Measurements from ENCODE around the gene MBD3L3. TPM values are rescaled to one million over a fixed set of nuclear protein-coding genes. Genes with fewer than 3 reads are reported as not detected.
"Not testable (repeated sequence)": the region's sequence is repeated elsewhere in the genome, so short reads cannot be mapped to it uniquely, and the experiment has no call there.

The MBD3L3 gene
- not detected in 2 replicates for total RNA-seq (2014; rRNA removed; shearing (Covaris generic); ENCODE audit: low replicate concordance)

GRCh38 chr19:7058576-7058975 lies at the start of gene MBD3L3:
Gene MBD3L3 (minus strand): TSS chr19:7058676. CDS start chr19:7058605, 71 bp downstream.
- H3K79me2 ChIP-seq (ENCODE audit: low read length); DNase-seq; H2AFZ ChIP-seq (ENCODE audit: low read length); H3K27ac ChIP-seq (ENCODE audit: low read length); H3K4me3 ChIP-seq (ENCODE audit: low read length); H3K4me2 ChIP-seq (ENCODE audit: low read depth, low read length, poor library complexity, severe bottlenecking); H3K9me3 ChIP-seq (ENCODE audit: low read length); H3K9ac ChIP-seq (ENCODE audit: low read length); H3K36me3 ChIP-seq (ENCODE audit: insufficient read depth, low read length); H3K27me3 ChIP-seq (ENCODE audit: low read length); H3K9me2 ChIP-seq (replicated peaks; ENCODE audit: insufficient read depth, low read length); H3K4me1 ChIP-seq (ENCODE audit: low read length); H4K20me1 ChIP-seq (ENCODE audit: insufficient read depth, low read depth, low read length): not testable (repeated sequence)

- Histone ChIP-seq H3K4me1 (ENCODE audit: low read length) (no peaks in the 10 kb centered on the region), H3K9me3 (ENCODE audit: low read length) (no peaks in the 10 kb centered on the region), H3K4me2 (ENCODE audit: low read depth, low read length, poor library complexity, severe bottlenecking) (no peak overlapping the region), H3K36me3 (ENCODE audit: insufficient read depth, low read length) (no peaks in the 10 kb centered on the region), H2AFZ (ENCODE audit: low read length) (no peak overlapping the region), H3K79me2 (ENCODE audit: low read length) (no peaks in the 10 kb centered on the region), H3K9me2 (replicated peaks; ENCODE audit: insufficient read depth, low read length) (no peaks in the 10 kb centered on the region), H3K27ac (ENCODE audit: low read length) (no peak overlapping the region), H3K9ac (ENCODE audit: low read length) (no peak overlapping the region), H4K20me1 (ENCODE audit: insufficient read depth, low read depth, low read length) (no peaks in the 10 kb centered on the region), H3K4me3 (ENCODE audit: low read length) (no peak overlapping the region), H3K27me3 (ENCODE audit: low read length) (0 out of 2 replicates have a peak, but pooled peaks cover 2% of the 10 kb centered on the region)
- DNase-seq, result no peak
These were observed 48.5 kb upstream of the MBD3L3 start for GRCh38 chr19:7106711-7107657.

GRCh38 chr19:7104747-7105447 lies 46.4 kb upstream of the MBD3L3 start:
- H3K36me3 ChIP-seq (ENCODE audit: insufficient read depth, low read length), result no peaks in the 10 kb centered on the region
- no peaks in the 10 kb centered on the region for H3K79me2 ChIP-seq (ENCODE audit: low read length)
- H3K9me3 ChIP-seq (ENCODE audit: low read length), result no peaks in the 10 kb centered on the region
- H3K9me2 ChIP-seq (replicated peaks; ENCODE audit: insufficient read depth, low read length), result no peaks in the 10 kb centered on the region
- H3K4me3 ChIP-seq (ENCODE audit: low read length), result no peak overlapping the region
- H3K9ac ChIP-seq (ENCODE audit: low read length), result no peak overlapping the region
- 0 out of 2 replicates have a peak, but pooled peaks cover 2% of the 10 kb centered on the region for H3K27me3 ChIP-seq (ENCODE audit: low read length)
- no peak overlapping the region for H3K27ac ChIP-seq (ENCODE audit: low read length)
- DNase-seq, result no peak
- no peak overlapping the region for H2AFZ ChIP-seq (ENCODE audit: low read length)
- H4K20me1 ChIP-seq (ENCODE audit: insufficient read depth, low read depth, low read length), result no peaks in the 10 kb centered on the region
- H3K4me2 ChIP-seq (ENCODE audit: low read depth, low read length, poor library complexity, severe bottlenecking), result no peak overlapping the region
- H3K4me1 ChIP-seq (ENCODE audit: low read length), result peaks cover under 1% of the 10 kb centered on the region

- H3K9me3 ChIP-seq (ENCODE audit: low read length), result no peaks in the 10 kb centered on the region; the same call in 1 of the 2 replicates
- no peak overlapping the region for H3K4me2 ChIP-seq (ENCODE audit: low read depth, low read length, poor library complexity, severe bottlenecking)
- no peak overlapping the region for H2AFZ ChIP-seq (ENCODE audit: low read length)
These were observed 43.2 kb upstream of the MBD3L3 start for GRCh38 chr19:7101498-7102253.

GRCh38 chr19:7099597-7099921 lies 41.1 kb upstream of the MBD3L3 start:
- Histone ChIP-seq H3K4me2 (ENCODE audit: low read depth, low read length, poor library complexity, severe bottlenecking) (peak overlapping the region; percentile 83), H3K36me3 (ENCODE audit: insufficient read depth, low read length) (no peaks in the 10 kb centered on the region), H4K20me1 (ENCODE audit: insufficient read depth, low read depth, low read length) (no peaks in the 10 kb centered on the region), H3K27ac (ENCODE audit: low read length) (no peak overlapping the region), H3K79me2 (ENCODE audit: low read length) (no peaks in the 10 kb centered on the region), H3K4me1 (ENCODE audit: low read length) (peaks cover 16% of the 10 kb centered on the region), H3K9me2 (replicated peaks; ENCODE audit: insufficient read depth, low read length) (no peaks in the 10 kb centered on the region), H3K27me3 (ENCODE audit: low read length) (no peaks in the 10 kb centered on the region), H2AFZ (ENCODE audit: low read length) (peak overlapping the region; percentile 71; the same call in 1 of the 2 replicates), H3K4me3 (ENCODE audit: low read length) (peak overlapping the region; percentile 70), H3K9me3 (ENCODE audit: low read length) (peaks cover 6% of the 10 kb centered on the region; the same call in 1 of the 2 replicates), H3K9ac (ENCODE audit: low read length) (peak overlapping the region; percentile 82)
- no peak for DNase-seq

More at GRCh38 chr19:7101498-7102253, 43.2 kb upstream of the MBD3L3 start:
- no peak overlapping the region for H3K9ac ChIP-seq (ENCODE audit: low read length)
- H3K27ac ChIP-seq (ENCODE audit: low read length), result no peak overlapping the region
- H4K20me1 ChIP-seq (ENCODE audit: insufficient read depth, low read depth, low read length), result no peaks in the 10 kb centered on the region
- H3K36me3 ChIP-seq (ENCODE audit: insufficient read depth, low read length), result no peaks in the 10 kb centered on the region
- no peak for DNase-seq
- no peak overlapping the region for H3K4me3 ChIP-seq (ENCODE audit: low read length)
- no peaks in the 10 kb centered on the region for H3K79me2 ChIP-seq (ENCODE audit: low read length)
- H3K27me3 ChIP-seq (ENCODE audit: low read length), result 0 out of 2 replicates have a peak, but pooled peaks cover 2% of the 10 kb centered on the region
- peaks cover 16% of the 10 kb centered on the region for H3K4me1 ChIP-seq (ENCODE audit: low read length)
- H3K9me2 ChIP-seq (replicated peaks; ENCODE audit: insufficient read depth, low read length), result no peaks in the 10 kb centered on the region

- H3K9me3 ChIP-seq (ENCODE audit: low read length), result peaks cover 6% of the 10 kb centered on the region; the same call in 1 of the 2 replicates
- H3K27me3 ChIP-seq (ENCODE audit: low read length), result no peaks in the 10 kb centered on the region
- H3K4me3 ChIP-seq (ENCODE audit: low read length), result peak overlapping the region; percentile 70
- peak overlapping the region; percentile 83 for H3K4me2 ChIP-seq (ENCODE audit: low read depth, low read length, poor library complexity, severe bottlenecking)
- peak overlapping the region; percentile 34; the same call in 1 of the 2 replicates for H3K27ac ChIP-seq (ENCODE audit: low read length)
- H3K9me2 ChIP-seq (replicated peaks; ENCODE audit: insufficient read depth, low read length), result no peaks in the 10 kb centered on the region
- no peaks in the 10 kb centered on the region for H3K36me3 ChIP-seq (ENCODE audit: insufficient read depth, low read length)
- no peaks in the 10 kb centered on the region for H3K79me2 ChIP-seq (ENCODE audit: low read length)
- DNase-seq, result peak; percentile 95
- peak overlapping the region; percentile 82 for H3K9ac ChIP-seq (ENCODE audit: low read length)
- H4K20me1 ChIP-seq (ENCODE audit: insufficient read depth, low read depth, low read length), result no peaks in the 10 kb centered on the region
- peaks cover 16% of the 10 kb centered on the region for H3K4me1 ChIP-seq (ENCODE audit: low read length)
- H2AFZ ChIP-seq (ENCODE audit: low read length), result peak overlapping the region; percentile 89
These were observed 40.5 kb upstream of the MBD3L3 start for GRCh38 chr19:7098701-7099596.

- Histone ChIP-seq H3K79me2 (ENCODE audit: low read length) (no peaks in the 10 kb centered on the region), H3K36me3 (ENCODE audit: insufficient read depth, low read length) (no peaks in the 10 kb centered on the region), H2AFZ (ENCODE audit: low read length) (peak overlapping the region; percentile 89; the same call in 1 of the 2 replicates), H3K27me3 (ENCODE audit: low read length) (no peaks in the 10 kb centered on the region), H3K9me3 (ENCODE audit: low read length) (peaks cover 6% of the 10 kb centered on the region; the same call in 1 of the 2 replicates), H3K4me2 (ENCODE audit: low read depth, low read length, poor library complexity, severe bottlenecking) (peak overlapping the region; percentile 83), H3K4me1 (ENCODE audit: low read length) (peaks cover 16% of the 10 kb centered on the region), H3K27ac (ENCODE audit: low read length) (no peak overlapping the region), H4K20me1 (ENCODE audit: insufficient read depth, low read depth, low read length) (no peaks in the 10 kb centered on the region), H3K4me3 (ENCODE audit: low read length) (peak overlapping the region; percentile 70), H3K9me2 (replicated peaks; ENCODE audit: insufficient read depth, low read length) (no peaks in the 10 kb centered on the region), H3K9ac (ENCODE audit: low read length) (peak overlapping the region; percentile 82)
- DNase-seq, result no peak
These were observed 39.6 kb upstream of the MBD3L3 start for GRCh38 chr19:7098096-7098495.

All from Karpas-422 (cell line).